Endothelial cell (in vitro differentiated cells): ENCODE measurements around the gene TEKT5. TPM values are rescaled to one million over a fixed set of nuclear protein-coding genes. Genes with fewer than 3 reads are reported as not detected.

ENCODE experiments used
- DNase-seq: peaks from one replicate; pipeline ENCODE4 v3.0.0; 2021; ENCODE audit warnings: low spot score
- H3K27ac Mint-ChIP-seq: one replicate; pipeline ENCODE4 v1.8.0; 2021; ENCODE audit warnings: mixed read lengths, inconsistent platforms; ENCODE audit not compliant: unreplicated experiment
- H3K27me3 Mint-ChIP-seq: one replicate; pipeline ENCODE4 v1.8.0; 2021; ENCODE audit warnings: mild to moderate bottlenecking, moderate library complexity, mixed read lengths, inconsistent platforms; ENCODE audit not compliant: unreplicated experiment
- H3K36me3 Mint-ChIP-seq: one replicate; pipeline ENCODE4 v1.8.0; 2021; ENCODE audit warnings: mild to moderate bottlenecking, low read depth, mixed read lengths, inconsistent platforms; ENCODE audit not compliant: unreplicated experiment
- H3K4me1 Mint-ChIP-seq: one replicate; pipeline ENCODE4 v1.8.0; 2021; ENCODE audit warnings: mild to moderate bottlenecking, mixed read lengths, inconsistent platforms; ENCODE audit not compliant: unreplicated experiment
- H3K4me3 Mint-ChIP-seq: one replicate; pipeline ENCODE4 v1.8.0; 2021; ENCODE audit warnings: mild to moderate bottlenecking, mixed read lengths, inconsistent platforms; ENCODE audit not compliant: unreplicated experiment
- H3K9me3 Mint-ChIP-seq: one replicate; pipeline ENCODE4 v1.8.0; 2021; ENCODE audit warnings: mixed read lengths, inconsistent platforms; ENCODE audit not compliant: unreplicated experiment
- total RNA-seq: library from RNA; stranded (reverse); fragmentation: NEBNext Ultra II Directional; extraction: Animal tissue kit (Norgen Biotek cat#: 25700); gene quantifications from one replicate; pipeline ENCODE4 v1.2.1, GENCODE V29; 2021; ENCODE audit not compliant: unreplicated experiment
- TF ChIP-seq, protein P1 (sequence below): fragments of 200-600 bp; sonication (generic); IDR thresholded peaks from one replicate; pipeline ENCODE4 v1.5.0; 2021; ENCODE audit warnings: antibody characterized with exemption; ENCODE audit not compliant: unreplicated experiment

TEKT5 gene
- total RNA-seq, 1 donor from 2014 or later, result 0.64 TPM

DNA sequence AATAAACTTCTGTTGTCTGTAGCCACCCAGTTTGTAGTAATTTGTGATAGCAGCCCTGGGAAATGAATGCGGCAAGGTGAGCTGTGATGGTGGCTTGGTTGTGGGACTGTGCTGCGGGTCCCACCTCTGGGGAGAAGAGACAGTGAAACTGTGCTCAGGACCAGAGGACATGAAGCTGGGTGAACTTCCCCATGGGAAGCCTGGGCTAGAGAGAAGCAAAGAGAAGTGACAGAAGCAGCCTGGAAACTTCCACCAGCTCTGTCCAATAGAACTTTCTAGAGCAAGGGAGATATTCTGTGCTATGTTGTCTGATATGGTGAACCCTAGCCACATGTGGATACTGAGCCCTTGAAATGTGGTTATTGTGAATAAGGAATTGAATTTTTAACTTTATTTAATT is 62.8 kb downstream of the TEKT5 start:
- no peaks in the 10 kb centered on the region for H3K27me3 Mint-ChIP-seq
- no peaks in the 10 kb centered on the region for H3K36me3 Mint-ChIP-seq
- TF ChIP-seq, protein P1, sequence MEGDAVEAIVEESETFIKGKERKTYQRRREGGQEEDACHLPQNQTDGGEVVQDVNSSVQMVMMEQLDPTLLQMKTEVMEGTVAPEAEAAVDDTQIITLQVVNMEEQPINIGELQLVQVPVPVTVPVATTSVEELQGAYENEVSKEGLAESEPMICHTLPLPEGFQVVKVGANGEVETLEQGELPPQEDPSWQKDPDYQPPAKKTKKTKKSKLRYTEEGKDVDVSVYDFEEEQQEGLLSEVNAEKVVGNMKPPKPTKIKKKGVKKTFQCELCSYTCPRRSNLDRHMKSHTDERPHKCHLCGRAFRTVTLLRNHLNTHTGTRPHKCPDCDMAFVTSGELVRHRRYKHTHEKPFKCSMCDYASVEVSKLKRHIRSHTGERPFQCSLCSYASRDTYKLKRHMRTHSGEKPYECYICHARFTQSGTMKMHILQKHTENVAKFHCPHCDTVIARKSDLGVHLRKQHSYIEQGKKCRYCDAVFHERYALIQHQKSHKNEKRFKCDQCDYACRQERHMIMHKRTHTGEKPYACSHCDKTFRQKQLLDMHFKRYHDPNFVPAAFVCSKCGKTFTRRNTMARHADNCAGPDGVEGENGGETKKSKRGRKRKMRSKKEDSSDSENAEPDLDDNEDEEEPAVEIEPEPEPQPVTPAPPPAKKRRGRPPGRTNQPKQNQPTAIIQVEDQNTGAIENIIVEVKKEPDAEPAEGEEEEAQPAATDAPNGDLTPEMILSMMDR, result no peak
- no peaks in the 10 kb centered on the region for H3K9me3 Mint-ChIP-seq
- no peaks in the 10 kb centered on the region for H3K4me1 Mint-ChIP-seq
- no peak overlapping the region for H3K27ac Mint-ChIP-seq
- no peak overlapping the region for H3K4me3 Mint-ChIP-seq
- no peak for DNase-seq

DNA sequence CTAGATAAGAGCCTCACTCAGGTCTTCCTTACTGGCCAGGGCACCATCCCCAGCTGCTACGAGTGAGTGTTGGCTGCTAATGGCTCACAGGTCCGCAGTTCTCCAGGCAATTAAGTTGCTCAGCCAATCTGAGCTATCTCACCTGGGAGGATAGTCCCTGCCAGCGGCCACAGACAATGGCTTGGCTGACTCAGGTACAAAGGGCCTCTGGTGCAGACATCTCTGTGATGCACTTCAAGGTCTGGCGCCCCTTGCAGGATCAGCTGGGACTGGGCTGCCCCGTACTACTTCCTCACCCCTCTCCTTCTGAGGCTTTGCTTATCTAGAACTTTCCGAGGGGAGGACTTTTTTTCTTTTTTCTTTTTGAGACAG is 65.2 kb downstream of the TEKT5 start:
- DNase-seq, result no peak
- Mint-ChIP-seq H3K27ac (no peak overlapping the region), H3K4me3 (no peak overlapping the region), H3K9me3 (no peaks in the 10 kb centered on the region), H3K36me3 (no peaks in the 10 kb centered on the region), H3K4me1 (no peaks in the 10 kb centered on the region), H3K27me3 (no peaks in the 10 kb centered on the region)
- TF ChIP-seq, protein P1, result no peak

DNA sequence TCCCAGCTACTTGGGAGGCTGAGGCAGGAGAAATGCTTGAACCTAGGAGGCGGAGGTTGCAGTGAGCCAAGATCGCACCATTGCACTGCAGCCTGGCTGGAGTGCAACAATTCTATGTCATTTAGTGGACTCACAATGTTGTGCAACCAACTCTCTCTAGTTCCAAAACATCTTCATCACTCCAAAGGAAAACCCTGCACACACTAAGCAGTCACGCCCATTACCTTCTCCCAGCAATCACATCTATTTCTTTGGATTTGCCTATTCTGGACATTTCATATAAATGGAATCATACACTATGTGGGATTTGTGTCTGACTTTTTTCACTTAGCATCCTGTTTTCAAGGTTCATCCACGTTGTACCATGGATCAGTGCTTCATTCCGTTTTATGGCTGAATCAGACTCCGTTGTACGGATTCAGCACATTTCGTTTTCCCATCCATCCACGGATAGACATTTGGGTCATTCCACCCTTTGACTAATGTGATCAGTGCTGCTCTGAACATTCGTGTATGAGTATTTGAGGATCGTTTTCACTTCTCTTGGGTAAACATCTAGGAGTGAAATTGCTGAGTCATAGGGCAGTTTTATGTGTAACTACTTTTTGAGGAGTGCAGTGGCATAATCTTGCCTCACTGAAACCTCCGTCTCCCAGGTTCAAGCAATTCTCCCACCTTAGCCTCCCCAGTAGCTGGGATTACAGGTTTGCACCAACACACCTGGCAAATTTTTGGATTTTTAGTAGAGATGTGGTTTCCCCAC is 69.0 kb downstream of the TEKT5 start:
- Mint-ChIP-seq H3K27ac (no peak overlapping the region), H3K4me3 (no peak overlapping the region), H3K36me3 (no peaks in the 10 kb centered on the region), H3K27me3 (no peaks in the 10 kb centered on the region), H3K4me1 (peaks cover 2% of the 10 kb centered on the region), H3K9me3 (no peaks in the 10 kb centered on the region)
- no peak for DNase-seq
- TF ChIP-seq, protein P1, result no peak

DNA sequence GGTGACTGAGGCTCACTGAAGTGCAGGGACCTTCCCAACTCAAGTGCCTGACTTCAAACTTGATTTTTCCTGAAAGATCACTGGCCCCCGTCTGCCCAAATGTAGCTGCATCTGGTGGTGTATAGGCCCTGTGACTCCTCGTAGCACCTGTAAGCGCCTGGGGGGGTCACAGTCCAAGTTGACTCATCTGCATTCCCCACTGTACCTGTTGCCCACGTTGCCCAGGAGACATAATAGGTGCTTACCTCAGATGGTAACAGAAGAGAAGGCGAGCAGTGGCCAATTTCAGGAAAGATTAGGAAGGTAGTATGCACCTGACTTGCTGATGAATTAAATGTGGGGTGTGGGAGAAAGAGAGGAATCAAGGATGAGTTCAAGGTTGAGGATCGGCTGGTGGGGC is 70.2 kb downstream of the TEKT5 start:
- Mint-ChIP-seq H3K36me3 (no peaks in the 10 kb centered on the region), H3K27me3 (no peaks in the 10 kb centered on the region), H3K4me3 (no peak overlapping the region), H3K9me3 (no peaks in the 10 kb centered on the region), H3K4me1 (peaks cover 4% of the 10 kb centered on the region), H3K27ac (no peak overlapping the region)
- TF ChIP-seq, protein P1, result no peak
- DNase-seq, result no peak

DNA sequence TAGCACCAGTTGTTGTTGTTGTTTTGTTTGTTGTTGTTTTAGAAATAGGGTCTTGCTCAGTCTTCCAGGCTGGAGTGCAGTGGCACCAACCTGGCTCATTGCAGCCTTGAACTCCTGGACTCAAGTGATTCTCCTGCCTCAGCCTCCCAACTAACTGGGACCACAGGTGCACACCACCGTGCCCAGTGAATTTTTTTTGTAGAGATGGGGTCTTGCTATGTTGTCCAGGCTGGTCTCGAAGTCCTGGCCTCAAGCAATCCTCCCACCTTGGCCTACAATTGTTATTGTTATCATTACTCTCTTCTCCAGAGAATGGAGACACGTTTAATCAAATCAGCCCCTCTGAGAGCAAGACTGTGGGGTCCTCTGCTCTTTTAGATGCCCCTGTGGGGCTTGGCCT is 71.7 kb downstream of the TEKT5 start:
- DNase-seq, result no peak
- TF ChIP-seq, protein P1, result no peak
- peaks cover 5% of the 10 kb centered on the region for H3K4me1 Mint-ChIP-seq
- H3K27me3 Mint-ChIP-seq, result peaks cover 2% of the 10 kb centered on the region
- no peak overlapping the region for H3K27ac Mint-ChIP-seq
- no peaks in the 10 kb centered on the region for H3K9me3 Mint-ChIP-seq
- no peak overlapping the region for H3K4me3 Mint-ChIP-seq
- no peaks in the 10 kb centered on the region for H3K36me3 Mint-ChIP-seq
